ENCODE measurements around the gene ARHGEF7. TPM values are rescaled to one million over a fixed set of nuclear protein-coding genes. Genes with fewer than 3 reads are reported as not detected.
A peak's percentile ranks its signal among the peaks of the same experiment; 100 is the strongest.

ARHGEF7 gene
- polyA plus RNA-seq, 1 donor from 2014 or later: 15.5 TPM

GRCh38 chr13:111288276-111288675 lies 173.2 kb downstream of the ARHGEF7 start:
- Mint-ChIP-seq H3K27me3 (no peaks in the 10 kb centered on the region), H3K36me3 (peaks cover 5% of the 10 kb centered on the region), H3K27ac (no peak overlapping the region), H3K4me3 (no peak overlapping the region), H3K4me1 (peaks cover 0 to 3% (median 0%) of the 10 kb centered on the region in 3 donors), H3K9me3 (no peaks in the 10 kb centered on the region)

- H3K27ac Mint-ChIP-seq: no peak overlapping the region
- H3K4me3 Mint-ChIP-seq: no peak overlapping the region
- no peaks in the 10 kb centered on the region for H3K9me3 Mint-ChIP-seq
- H3K27me3 Mint-ChIP-seq: no peaks in the 10 kb centered on the region
- no peaks in the 10 kb centered on the region for H3K4me1 Mint-ChIP-seq
- H3K36me3 Mint-ChIP-seq: peaks cover 4% of the 10 kb centered on the region
These were observed 174.1 kb downstream of the ARHGEF7 start for GRCh38 chr13:111289251-111289650.

- no peaks in the 10 kb centered on the region for H3K36me3 Mint-ChIP-seq
- H3K27ac Mint-ChIP-seq: no peak overlapping the region
- no peaks in the 10 kb centered on the region for H3K27me3 Mint-ChIP-seq
- no peak overlapping the region for H3K4me3 Mint-ChIP-seq
- H3K4me1 Mint-ChIP-seq: peaks cover 0 to 2% (median 2%) of the 10 kb centered on the region in 3 donors
- no peaks in the 10 kb centered on the region for H3K9me3 Mint-ChIP-seq
These were observed 176.8 kb downstream of the ARHGEF7 start for GRCh38 chr13:111291908-111292307.

GRCh38 chr13:111292710-111293485 lies 177.8 kb downstream of the ARHGEF7 start:
- Mint-ChIP-seq H3K9me3 (no peaks in the 10 kb centered on the region), H3K4me1 (peaks cover 0 to 2% (median 2%) of the 10 kb centered on the region in 3 donors), H3K27me3 (no peaks in the 10 kb centered on the region), H3K27ac (no peak overlapping the region), H3K4me3 (no peak overlapping the region), H3K36me3 (no peaks in the 10 kb centered on the region)

GRCh38 chr13:111295886-111296285 lies 180.8 kb downstream of the ARHGEF7 start:
- H3K27ac Mint-ChIP-seq: peak overlapping the region in 1 of 3 donors; percentile 54
- H3K4me1 Mint-ChIP-seq: peaks cover 0 to 2% (median 2%) of the 10 kb centered on the region in 3 donors
- no peak overlapping the region for H3K4me3 Mint-ChIP-seq
- H3K9me3 Mint-ChIP-seq: no peaks in the 10 kb centered on the region
- no peaks in the 10 kb centered on the region for H3K36me3 Mint-ChIP-seq
- no peaks in the 10 kb centered on the region for H3K27me3 Mint-ChIP-seq

DNA sequence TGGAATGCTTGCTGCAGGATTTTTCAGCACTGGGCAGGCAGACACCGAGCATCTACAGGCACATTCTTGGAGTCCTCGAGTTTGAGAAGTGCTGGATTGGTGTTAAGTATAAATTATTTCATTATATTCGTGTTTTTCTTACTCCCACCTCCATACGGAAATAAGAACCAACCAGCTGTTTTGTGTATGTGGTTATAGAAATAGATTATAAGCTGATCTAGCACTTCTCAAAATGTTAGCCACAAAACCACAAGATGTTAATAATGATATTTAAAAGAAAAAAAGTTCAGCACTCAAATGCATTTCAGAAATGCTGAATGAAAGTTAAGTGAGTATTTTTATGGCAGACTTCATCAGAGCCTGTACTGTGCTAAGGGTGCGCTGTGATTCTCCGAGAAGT lies 181.3 kb downstream of the ARHGEF7 start:
- Mint-ChIP-seq H3K9me3 (no peaks in the 10 kb centered on the region), H3K27ac (no peak overlapping the region), H3K4me1 (peaks cover 0 to 2% (median 2%) of the 10 kb centered on the region in 3 donors), H3K27me3 (no peaks in the 10 kb centered on the region), H3K4me3 (no peak overlapping the region), H3K36me3 (no peaks in the 10 kb centered on the region)

DNA sequence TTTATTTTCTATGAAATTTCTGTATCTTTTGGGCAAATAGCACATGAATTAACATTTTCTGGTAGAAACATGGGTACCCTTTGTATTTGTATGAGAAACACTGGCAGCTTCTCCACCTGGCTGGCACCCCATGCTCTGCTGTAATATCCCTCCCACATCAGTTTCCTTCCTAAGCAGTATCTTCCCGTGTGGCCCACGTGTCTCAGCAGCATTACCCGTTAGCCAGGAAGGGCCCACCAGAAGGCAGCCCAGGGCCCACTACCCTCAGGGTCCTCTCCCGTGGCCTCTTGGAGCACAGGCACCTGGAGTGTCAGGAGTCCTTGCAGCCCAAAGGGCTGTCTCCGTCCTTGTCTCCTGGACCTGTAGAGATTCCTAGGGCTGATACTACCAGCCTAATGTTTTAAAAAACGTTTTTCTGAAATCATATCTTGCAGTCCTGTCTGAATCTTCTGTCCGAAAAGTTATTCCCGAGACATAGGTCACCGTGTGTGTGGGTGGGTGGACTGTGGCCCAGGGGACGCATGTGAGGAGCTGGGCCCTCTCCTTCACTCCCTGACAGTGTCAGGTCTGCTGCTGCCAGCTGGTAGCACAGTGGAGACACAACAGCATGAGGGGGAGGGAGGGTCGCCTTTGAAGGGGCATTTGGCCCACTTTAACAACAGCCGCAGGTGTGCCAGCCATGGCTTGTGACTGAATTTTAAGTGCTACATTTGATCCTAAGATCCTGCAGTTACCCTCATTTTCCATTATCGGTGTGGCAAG lies 183.3 kb downstream of the ARHGEF7 start:
- Mint-ChIP-seq H3K4me1 (peaks cover 0 to 6% (median 2%) of the 10 kb centered on the region in 3 donors), H3K27ac (peak overlapping the region in 1 of 3 donors; percentile 43), H3K27me3 (no peaks in the 10 kb centered on the region), H3K36me3 (peaks cover 4% of the 10 kb centered on the region), H3K4me3 (no peak overlapping the region), H3K9me3 (no peaks in the 10 kb centered on the region)

DNA sequence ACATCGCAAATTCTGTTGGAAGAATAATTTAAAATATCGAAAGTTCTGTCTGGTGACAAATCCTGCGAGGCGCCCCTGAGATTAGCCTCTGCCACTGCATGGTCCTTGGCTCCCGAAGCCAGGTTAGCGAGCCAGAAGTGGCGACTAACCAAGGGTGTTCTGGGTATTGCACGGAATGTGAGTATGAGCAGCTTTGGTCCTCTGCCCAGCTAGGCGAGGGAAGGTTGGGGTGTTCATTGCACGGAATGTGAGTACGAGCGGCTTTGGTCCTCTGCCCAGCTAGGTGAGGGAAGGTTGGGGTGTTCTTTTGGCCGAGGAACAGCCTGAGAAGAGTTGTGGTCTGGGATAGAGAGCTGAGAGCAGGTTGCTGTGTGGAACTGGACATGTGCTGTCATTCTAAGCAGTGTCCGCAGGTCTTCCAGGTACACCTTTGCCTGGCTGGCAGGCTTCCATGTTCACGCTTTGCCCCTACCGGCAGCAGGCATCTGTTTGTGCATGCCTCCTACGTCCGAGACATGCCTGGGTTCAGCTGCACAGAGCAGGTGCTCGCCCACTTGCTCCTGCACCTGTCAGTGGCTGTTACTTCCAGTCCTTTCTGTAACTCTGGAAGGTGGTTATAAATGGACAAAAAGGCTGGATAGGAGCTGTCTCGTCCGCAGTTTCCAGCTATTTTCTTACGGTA lies 187.1 kb downstream of the ARHGEF7 start:
- H3K9me3 Mint-ChIP-seq: no peaks in the 10 kb centered on the region
- H3K36me3 Mint-ChIP-seq: peaks cover 25% of the 10 kb centered on the region
- H3K4me1 Mint-ChIP-seq: peaks cover 0 to 12% (median 12%) of the 10 kb centered on the region in 3 donors
- H3K4me3 Mint-ChIP-seq: no peak overlapping the region
- no peaks in the 10 kb centered on the region for H3K27me3 Mint-ChIP-seq
- peak overlapping the region in 1 of 3 donors; percentile 51 for H3K27ac Mint-ChIP-seq

DNA sequence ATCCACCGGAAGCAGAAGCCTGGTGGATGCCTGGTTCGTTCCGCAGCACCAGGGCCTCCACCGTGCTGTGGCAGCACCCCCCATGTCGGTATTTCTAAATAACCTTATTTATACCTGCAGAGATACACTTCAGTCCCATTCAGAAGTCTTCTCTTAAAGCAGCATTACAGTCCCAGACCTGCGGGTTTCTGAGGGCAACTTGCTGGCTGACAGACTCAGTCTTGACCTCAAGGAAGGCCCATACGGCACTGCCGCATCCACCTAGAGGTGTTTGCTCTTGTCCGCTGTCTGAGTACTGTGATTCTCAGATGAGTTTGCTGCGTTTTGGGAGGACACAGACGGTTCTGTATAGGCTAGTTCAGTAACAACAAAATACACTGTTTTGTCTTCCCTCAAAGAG lies 188.4 kb downstream of the ARHGEF7 start:
- Mint-ChIP-seq H3K27me3 (no peaks in the 10 kb centered on the region), H3K36me3 (peaks cover 28% of the 10 kb centered on the region), H3K4me3 (peak overlapping the region in 1 of 4 donors; percentile 82), H3K9me3 (no peaks in the 10 kb centered on the region), H3K27ac (no peak overlapping the region), H3K4me1 (peaks cover 0 to 12% (median 12%) of the 10 kb centered on the region in 3 donors)

DNA sequence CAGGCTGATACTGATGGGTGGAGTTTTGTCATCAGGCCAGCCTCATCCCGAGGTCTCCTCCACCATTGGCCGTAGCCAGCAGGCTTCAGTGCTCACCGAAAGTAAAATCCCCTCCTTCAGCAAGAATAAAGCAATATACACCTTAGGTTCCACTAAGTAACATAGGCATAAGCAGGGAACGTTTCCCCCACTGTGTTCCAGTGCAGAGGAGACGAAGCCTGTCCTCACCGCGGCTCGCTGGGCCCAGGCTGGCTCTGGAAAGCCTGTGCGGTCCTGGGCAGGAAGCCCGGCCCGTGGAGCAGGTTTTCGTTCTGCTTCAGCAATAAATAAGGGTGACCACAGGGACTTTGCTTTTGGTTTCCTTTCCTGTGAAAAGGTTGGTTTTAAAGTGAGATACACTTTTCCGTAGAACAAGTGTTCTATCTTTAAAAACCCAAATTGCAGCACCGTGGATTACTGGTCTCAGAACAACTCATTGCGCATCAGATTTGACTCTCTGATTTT lies 189.0 kb downstream of the ARHGEF7 start:
- Mint-ChIP-seq H3K4me1 (peaks cover 0 to 12% (median 12%) of the 10 kb centered on the region in 3 donors), H3K4me3 (peak overlapping the region in 1 of 4 donors; percentile 82), H3K9me3 (peaks cover 0 to 1% (median 0%) of the 10 kb centered on the region in 3 donors), H3K27me3 (no peaks in the 10 kb centered on the region), H3K36me3 (peaks cover 28% of the 10 kb centered on the region), H3K27ac (peak overlapping the region in 2 of 3 donors; percentile 19 to 82)

DNA sequence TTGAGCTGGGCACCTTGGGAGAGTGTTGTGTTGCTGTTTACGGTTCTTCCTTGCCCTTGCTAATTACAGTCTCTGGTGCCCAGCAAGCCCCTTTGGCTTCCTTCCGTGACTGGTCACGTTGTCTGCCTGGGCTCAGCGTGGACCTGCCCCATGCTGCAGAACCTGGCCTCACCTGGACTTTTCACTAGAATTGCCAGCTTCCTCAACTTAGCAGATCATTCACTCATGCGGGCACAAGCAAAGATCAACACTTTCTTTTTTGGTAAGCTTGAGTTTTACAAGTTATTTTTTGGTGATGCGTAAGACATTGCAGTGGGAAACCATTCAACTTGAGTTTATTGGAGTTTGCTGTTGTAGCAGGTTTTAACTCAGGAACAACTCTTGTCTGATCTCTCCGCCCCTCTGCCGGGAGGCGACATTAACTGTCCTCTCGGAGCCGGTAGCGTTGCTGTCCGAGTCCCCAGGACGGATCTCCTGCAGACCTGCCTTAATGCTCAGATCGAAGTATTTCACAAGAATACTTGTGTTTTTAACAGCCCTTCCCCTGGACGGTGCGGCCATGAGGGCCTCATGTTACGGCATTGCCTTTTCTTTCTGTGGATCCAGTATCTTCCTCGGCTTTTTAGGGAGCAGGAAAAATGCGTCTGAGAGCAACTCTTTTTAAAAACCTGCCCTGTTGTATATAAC lies 189.6 kb downstream of the ARHGEF7 start:
- Mint-ChIP-seq H3K27me3 (no peaks in the 10 kb centered on the region), H3K4me3 (peak overlapping the region in 2 of 4 donors; percentile 45 to 82), H3K36me3 (peaks cover 32% of the 10 kb centered on the region), H3K4me1 (peaks cover 0 to 12% (median 12%) of the 10 kb centered on the region in 3 donors), H3K27ac (peak overlapping the region in 1 of 3 donors; percentile 82), H3K9me3 (peaks cover 0 to 2% (median 0%) of the 10 kb centered on the region in 3 donors)

DNA sequence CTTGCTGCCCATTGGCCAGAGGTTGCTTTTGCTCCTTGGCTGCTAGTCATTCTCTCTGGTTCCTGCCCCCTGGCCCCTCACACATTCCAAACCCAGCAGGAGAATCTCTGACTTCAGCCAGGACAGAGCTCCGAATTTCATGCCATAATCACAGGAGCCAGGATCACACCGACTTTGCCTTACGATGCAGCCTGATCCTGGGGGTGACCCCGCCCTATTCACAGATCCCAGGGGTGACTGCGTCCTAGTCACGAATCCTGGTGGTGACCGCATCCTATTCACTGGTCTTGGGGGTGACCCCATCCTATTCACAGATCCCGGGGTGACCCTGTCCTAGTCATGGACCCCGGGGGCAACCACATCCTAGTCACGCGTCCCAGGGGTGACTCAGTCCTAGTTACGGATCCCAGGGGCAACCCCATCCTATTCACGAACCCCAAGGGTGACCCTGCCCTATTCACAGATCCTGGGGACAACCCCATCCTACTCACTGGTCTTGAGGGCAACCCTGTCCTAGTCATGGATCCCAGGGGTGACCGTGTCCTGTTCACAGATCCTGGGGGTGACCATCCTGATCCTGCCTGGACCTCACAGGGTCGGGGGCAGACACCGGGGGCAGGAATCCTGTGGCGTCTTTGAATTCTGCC lies 198.0 kb downstream of the ARHGEF7 start:
- Mint-ChIP-seq H3K9me3 (peaks cover 7 to 15% (median 9%) of the 10 kb centered on the region in 3 donors), H3K27me3 (no peaks in the 10 kb centered on the region), H3K4me1 (peaks cover 0 to 4% (median 0%) of the 10 kb centered on the region in 3 donors), H3K36me3 (peaks cover 28% of the 10 kb centered on the region), H3K4me3 (no peak overlapping the region), H3K27ac (no peak overlapping the region)

- peaks cover 28% of the 10 kb centered on the region for H3K36me3 Mint-ChIP-seq
- H3K27me3 Mint-ChIP-seq: no peaks in the 10 kb centered on the region
- H3K9me3 Mint-ChIP-seq: peaks cover 7 to 15% (median 9%) of the 10 kb centered on the region in 3 donors
- H3K27ac Mint-ChIP-seq: peak overlapping the region in 1 of 3 donors; percentile 76
- H3K4me3 Mint-ChIP-seq: no peak overlapping the region
- peaks cover 0 to 4% (median 0%) of the 10 kb centered on the region in 3 donors for H3K4me1 Mint-ChIP-seq
These were observed 198.9 kb downstream of the ARHGEF7 start for GRCh38 chr13:111313911-111314425.
